ENCODE measurements around the gene MAT1A. TPM values are rescaled to one million over a fixed set of nuclear protein-coding genes. Genes with fewer than 3 reads are reported as not detected.
A peak's percentile ranks its signal among the peaks of the same experiment; 100 is the strongest.

MAT1A gene
- total and polyA plus RNA-seq, 2 of the 13 experiments (the other 11 are each of a cell fraction or from before 2014, with no cell fraction given), result 57.1 to 76.9 TPM

- no peak for TF ChIP-seq REXO4 (CRISPR knock-in tag; IDR thresholded peaks at IDR 0.05; ENCODE audit: borderline replicate concordance)
- TF ChIP-seq, protein P1, sequence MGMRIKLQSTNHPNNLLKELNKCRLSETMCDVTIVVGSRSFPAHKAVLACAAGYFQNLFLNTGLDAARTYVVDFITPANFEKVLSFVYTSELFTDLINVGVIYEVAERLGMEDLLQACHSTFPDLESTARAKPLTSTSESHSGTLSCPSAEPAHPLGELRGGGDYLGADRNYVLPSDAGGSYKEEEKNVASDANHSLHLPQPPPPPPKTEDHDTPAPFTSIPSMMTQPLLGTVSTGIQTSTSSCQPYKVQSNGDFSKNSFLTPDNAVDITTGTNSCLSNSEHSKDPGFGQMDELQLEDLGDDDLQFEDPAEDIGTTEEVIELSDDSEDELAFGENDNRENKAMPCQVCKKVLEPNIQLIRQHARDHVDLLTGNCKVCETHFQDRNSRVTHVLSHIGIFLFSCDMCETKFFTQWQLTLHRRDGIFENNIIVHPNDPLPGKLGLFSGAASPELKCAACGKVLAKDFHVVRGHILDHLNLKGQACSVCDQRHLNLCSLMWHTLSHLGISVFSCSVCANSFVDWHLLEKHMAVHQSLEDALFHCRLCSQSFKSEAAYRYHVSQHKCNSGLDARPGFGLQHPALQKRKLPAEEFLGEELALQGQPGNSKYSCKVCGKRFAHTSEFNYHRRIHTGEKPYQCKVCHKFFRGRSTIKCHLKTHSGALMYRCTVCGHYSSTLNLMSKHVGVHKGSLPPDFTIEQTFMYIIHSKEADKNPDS (CRISPR knock-in tag; IDR thresholded peaks at IDR 0.05), result 0 out of 2 replicates have a peak, but pooled peaks have one; percentile 13
- peak; percentile 69; the same call in 1 of the 2 replicates for TF ChIP-seq SALL1 (CRISPR knock-in tag; IDR thresholded peaks at IDR 0.05)
- no peak for TF ChIP-seq ZNF263 (CRISPR knock-in tag; IDR thresholded peaks at IDR 0.05)
- peak; percentile 69 for TF ChIP-seq POGZ (CRISPR knock-in tag; IDR thresholded peaks at IDR 0.05)
- no peak for TF ChIP-seq PHF20 (CRISPR knock-in tag; IDR thresholded peaks at IDR 0.05)
- TF ChIP-seq ZSCAN21 (CRISPR knock-in tag; IDR thresholded peaks at IDR 0.05; ENCODE audit: borderline replicate concordance), result 0 out of 2 replicates have a peak, but pooled peaks have one; percentile 31
- peak; percentile 52; the same call in 1 of the 2 replicates for TF ChIP-seq ZNF614 (CRISPR knock-in tag; IDR thresholded peaks at IDR 0.05; ENCODE audit: borderline replicate concordance)
- TF ChIP-seq EHMT2 (IDR thresholded peaks at IDR 0.05; ENCODE audit: borderline replicate concordance, low read depth, low read length), result peak; percentile 73; the same call in 1 of the 2 replicates
- TF ChIP-seq NCOR1 (IDR thresholded peaks at IDR 0.05; ENCODE audit: borderline replicate concordance, low read length), result peak; percentile 59; the same call in 1 of the 2 replicates
- TF ChIP-seq CEBPG (CRISPR knock-in tag; IDR thresholded peaks at IDR 0.05), result peak; percentile 67
- TF ChIP-seq ZMYM4 (CRISPR knock-in tag; IDR thresholded peaks at IDR 0.05), result peak; percentile 49; the same call in 1 of the 2 replicates
- no peak for TF ChIP-seq ATF6 (CRISPR knock-in tag; conservative IDR thresholded peaks at IDR 0.05)
- TF ChIP-seq RARA (CRISPR knock-in tag; IDR thresholded peaks at IDR 0.05), result peak; percentile 85
- peak; percentile 62; the same call in 1 of the 2 replicates for TF ChIP-seq ZNF292 (CRISPR knock-in tag; IDR thresholded peaks at IDR 0.05; ENCODE audit: borderline replicate concordance, low read depth)
- TF ChIP-seq HOMEZ (CRISPR knock-in tag; IDR thresholded peaks at IDR 0.05; ENCODE audit: low read depth), result peak; percentile 41; the same call in 1 of the 2 replicates
- no peak for TF ChIP-seq KLF16 (CRISPR knock-in tag; IDR thresholded peaks at IDR 0.05)
- peak; percentile 51; the same call in 1 of the 2 replicates for TF ChIP-seq ZNF331 (CRISPR knock-in tag; IDR thresholded peaks at IDR 0.05)
- TF ChIP-seq REPIN1 (CRISPR knock-in tag; IDR thresholded peaks at IDR 0.05; ENCODE audit: borderline replicate concordance, low read depth), result peak; percentile 42; the same call in 1 of the 2 replicates
- TF ChIP-seq, protein P2, sequence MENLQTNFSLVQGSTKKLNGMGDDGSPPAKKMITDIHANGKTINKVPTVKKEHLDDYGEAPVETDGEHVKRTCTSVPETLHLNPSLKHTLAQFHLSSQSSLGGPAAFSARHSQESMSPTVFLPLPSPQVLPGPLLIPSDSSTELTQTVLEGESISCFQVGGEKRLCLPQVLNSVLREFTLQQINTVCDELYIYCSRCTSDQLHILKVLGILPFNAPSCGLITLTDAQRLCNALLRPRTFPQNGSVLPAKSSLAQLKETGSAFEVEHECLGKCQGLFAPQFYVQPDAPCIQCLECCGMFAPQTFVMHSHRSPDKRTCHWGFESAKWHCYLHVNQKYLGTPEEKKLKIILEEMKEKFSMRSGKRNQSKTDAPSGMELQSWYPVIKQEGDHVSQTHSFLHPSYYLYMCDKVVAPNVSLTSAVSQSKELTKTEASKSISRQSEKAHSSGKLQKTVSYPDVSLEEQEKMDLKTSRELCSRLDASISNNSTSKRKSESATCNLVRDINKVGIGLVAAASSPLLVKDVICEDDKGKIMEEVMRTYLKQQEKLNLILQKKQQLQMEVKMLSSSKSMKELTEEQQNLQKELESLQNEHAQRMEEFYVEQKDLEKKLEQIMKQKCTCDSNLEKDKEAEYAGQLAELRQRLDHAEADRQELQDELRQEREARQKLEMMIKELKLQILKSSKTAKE (CRISPR knock-in tag; IDR thresholded peaks at IDR 0.05; ENCODE audit: borderline replicate concordance), result no peak
- no peak for TF ChIP-seq LCORL (IDR thresholded peaks at IDR 0.05)
- peak; percentile 62; the same call in 1 of the 2 replicates for TF ChIP-seq LCORL (CRISPR knock-in tag; IDR thresholded peaks at IDR 0.05)
- TF ChIP-seq DR1 (CRISPR knock-in tag; IDR thresholded peaks at IDR 0.05), result no peak
Measured at GRCh38 chr10:80292607-80293239, 3.3 kb upstream of the MAT1A start (continued).

All from HepG2 (cell line).